ENCODE data around the gene RASA3.

DNA sequence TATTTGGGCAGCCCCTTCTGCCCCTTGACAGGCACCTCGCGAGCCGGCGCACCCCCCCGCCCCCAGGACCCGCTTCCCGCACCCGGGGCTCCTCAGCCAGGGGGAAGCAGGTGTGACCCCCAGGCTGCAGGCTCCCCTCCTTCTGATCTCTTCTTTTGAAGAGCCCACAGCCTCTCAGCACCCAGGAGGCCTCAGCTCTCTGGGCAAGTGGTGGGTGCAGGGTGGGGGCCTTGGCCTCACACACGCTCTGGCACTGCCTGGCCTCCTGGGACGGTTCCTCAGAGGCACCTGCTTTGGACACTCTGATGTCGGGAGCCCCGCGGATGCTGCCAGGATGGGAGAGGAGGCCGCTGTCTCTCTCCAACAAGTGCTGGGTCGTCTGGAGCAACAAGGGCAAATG lies 157.0 kb downstream of the RASA3 start:
- TF ChIP-seq, protein P1, sequence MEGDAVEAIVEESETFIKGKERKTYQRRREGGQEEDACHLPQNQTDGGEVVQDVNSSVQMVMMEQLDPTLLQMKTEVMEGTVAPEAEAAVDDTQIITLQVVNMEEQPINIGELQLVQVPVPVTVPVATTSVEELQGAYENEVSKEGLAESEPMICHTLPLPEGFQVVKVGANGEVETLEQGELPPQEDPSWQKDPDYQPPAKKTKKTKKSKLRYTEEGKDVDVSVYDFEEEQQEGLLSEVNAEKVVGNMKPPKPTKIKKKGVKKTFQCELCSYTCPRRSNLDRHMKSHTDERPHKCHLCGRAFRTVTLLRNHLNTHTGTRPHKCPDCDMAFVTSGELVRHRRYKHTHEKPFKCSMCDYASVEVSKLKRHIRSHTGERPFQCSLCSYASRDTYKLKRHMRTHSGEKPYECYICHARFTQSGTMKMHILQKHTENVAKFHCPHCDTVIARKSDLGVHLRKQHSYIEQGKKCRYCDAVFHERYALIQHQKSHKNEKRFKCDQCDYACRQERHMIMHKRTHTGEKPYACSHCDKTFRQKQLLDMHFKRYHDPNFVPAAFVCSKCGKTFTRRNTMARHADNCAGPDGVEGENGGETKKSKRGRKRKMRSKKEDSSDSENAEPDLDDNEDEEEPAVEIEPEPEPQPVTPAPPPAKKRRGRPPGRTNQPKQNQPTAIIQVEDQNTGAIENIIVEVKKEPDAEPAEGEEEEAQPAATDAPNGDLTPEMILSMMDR (conservative IDR thresholded peaks at IDR 0.05 in 1 of 2, IDR thresholded peaks at IDR 0.05 in 1 of 2; ENCODE audit: extremely low read depth in 1 of 2, insufficient read depth in 1 of 2, low read depth in 1 of 2, low read length in 2 of 2): no peak
- TF ChIP-seq EZH2 (IDR thresholded peaks at IDR 0.05; ENCODE audit: borderline replicate concordance, low read length): no peak
